Ramos (cell line): ENCODE measurements around the gene GCHFR.

Experiments used
- in situ Hi-C: fragments of 300-500 bp; cut with MboI; formaldehyde crosslinking; loops from one replicate; pipeline ENCODE4 v1.14.3; 2022; ENCODE audit warnings: low sequenced_read_pairs; ENCODE audit not compliant: unreplicated experiment

The GCHFR gene

DNA sequence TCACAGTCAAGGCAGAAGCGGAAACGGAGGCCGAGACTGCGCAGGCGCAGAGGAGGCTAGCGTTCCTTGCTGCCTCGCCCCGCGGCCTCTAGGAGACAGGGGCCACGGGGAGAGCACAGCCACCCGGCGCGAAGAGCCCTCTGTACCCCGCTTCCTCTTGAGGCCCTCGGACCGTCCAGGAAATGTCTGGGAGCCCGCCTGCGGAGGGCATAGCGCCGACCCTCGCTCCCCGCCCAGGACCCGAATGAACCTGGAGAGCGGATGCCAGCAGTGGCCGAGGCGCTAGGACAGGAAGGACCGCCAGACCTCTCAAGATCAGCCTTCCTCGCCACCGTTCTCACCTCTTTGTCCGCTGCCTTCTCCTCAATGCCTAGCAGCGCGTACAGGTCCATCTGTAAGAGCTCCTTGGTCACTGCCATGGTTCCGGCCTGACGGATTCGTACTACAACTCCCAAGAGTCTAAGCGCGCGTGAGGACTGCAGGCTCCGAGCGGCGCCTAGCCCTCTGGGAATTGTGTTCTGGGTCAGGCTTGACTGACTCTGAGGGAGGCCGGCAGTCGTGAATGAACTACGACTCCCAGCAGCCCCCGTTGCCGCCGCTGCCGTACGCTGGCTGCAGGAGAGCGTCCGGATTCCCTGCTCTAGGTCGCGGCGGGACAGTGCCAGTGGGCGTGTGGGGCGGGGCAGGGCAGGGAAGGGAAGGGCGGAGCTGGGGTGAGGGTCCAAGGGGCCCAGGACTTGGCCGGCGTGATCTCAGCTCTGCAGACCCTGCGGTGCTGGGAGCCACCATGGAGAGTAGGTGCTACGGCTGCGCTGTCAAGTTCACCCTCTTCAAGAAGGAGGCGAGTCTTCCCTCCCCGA, 43.4 kb downstream of the GCHFR start, which contains the start of the genes DNAJC17 and ZFYVE19:
TSS of gene DNAJC17 (minus strand) at position 446 of the 860 bp plus-strand sequence. CDS start at position 419, 27 bp downstream.
TSS of gene ZFYVE19 (plus strand) at position 62 of the 860 bp plus-strand sequence. CDS start at position 563, 501 bp downstream.
- in situ Hi-C loops, result no loop called here

DNA sequence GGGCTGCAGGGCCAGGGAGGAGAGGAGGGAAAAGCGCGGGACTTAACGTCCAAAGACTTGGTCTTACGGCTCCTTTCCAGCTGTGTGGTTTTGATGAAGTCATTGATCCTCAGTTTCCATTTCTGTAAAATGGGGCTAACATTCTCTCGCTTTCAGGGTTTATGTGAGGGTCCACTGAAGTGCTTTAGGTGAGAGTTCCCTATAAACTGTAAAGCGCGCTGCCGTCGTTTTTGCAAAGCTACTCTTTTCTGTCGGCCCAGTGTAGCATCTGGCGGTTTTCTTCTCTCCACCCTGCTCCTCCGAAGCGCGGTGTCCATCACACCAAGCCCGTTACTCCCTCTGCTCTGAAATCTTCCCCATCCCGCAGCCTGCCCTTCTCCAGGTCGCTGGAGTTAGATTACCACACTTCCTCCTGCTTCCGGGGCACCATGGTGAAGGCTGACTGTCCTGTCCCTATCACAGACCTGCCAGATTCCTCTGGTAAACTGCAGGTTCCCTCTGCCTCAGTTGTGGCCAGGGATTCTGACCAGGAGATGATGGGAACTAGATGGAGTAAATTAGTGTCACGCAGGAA, 44.1 kb downstream of the GCHFR start:
- in situ Hi-C loops, result no loop called here

DNA sequence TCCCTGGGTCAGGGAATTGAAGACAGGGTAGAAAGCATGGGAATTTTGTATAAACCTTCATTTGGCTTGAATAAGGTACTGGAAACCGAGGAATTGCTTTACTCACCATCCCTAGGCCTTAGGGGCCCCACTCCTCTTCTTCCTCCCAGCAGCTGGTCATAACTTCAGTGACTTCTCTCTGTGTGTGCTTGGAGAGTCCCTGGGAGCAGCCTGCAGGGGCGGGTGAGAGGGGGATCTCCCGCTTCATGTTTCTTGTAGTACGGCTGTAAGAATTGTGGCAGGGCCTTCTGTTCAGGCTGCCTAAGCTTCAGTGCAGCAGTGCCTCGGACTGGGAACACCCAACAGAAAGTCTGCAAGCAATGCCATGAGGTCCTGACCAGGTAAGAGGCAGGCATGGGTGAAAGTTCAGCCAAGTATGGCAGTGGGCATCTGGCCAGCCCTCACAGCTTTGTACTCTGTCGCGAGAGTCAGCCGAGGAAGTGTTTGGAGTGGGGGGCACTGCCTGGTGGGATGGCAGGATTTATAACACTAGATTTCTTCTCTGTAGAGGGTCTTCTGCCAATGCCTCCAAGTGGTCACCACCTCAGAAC, 45.1 kb downstream of the GCHFR start:
- in situ Hi-C loops, result no loop called here

DNA sequence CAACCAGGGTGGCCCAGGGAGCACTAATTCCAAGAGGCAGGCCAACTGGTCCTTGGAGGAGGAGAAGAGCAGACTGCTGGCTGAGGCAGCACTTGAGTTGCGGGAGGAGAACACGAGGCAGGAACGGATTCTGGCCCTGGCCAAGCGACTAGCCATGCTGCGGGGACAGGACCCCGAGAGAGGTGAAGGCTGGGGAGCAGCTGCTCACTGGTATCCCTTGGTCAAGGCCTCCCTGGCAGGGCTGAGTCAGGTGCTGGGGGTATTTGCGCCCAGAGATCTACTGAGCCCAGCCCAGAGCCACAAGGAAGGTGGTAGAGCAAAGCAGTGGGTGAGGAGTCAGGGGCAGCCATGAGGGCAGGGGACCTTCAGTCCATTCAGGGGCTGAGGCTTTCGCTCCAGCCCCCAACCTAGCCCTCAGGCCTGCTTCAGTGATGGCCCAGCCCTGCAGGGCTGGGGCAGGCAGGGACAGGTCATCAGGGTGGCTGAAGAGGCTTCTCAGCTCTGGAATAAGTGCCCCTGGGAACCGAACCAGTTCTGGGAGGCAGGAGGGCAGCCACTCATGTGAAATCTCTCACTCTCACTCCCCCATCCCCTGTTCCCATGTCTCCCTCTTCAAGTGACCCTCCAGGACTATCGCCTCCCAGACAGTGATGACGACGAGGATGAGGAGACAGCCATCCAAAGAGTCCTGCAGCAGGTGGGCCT, 49.0 kb downstream of the GCHFR start:
- in situ Hi-C loops, result no loop called here

DNA sequence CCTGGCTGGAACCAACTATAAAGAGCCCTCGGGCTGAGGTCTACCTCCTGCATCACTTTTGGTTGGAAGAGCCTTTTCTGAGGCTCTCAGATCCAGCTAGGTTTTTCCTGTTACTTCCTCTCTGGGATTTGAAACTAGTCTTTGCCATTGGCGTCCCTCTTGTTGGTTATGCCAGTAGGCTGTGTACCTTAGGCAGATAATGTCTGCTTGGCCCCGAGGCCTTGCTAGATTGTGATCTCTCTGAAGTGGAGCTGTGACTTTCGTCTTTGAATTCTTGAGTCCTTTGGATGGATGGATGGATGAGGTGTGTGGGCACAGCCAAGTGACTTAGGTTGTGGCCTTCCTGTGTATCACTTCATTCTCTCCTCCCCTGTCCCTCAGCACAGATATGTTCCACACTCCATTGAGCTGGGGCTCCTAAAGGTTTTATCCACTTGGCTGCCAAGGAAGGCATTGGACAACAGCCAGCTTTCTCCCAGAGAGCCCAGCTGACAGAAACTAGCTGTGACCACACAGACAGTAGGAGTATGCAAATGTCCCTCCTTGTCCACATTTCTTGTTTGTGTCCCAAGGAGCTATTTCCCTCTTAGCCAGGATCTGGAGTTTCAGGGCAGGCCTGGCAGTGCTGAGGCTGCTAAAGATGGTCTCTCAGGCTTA, 51.3 kb downstream of the GCHFR start:
- in situ Hi-C loops, result no loop called here
